Esophagus muscularis mucosa (tissue), 4 donors: ENCODE data around the gene FHL2.

ENCODE experiments used
- CTCF ChIP-seq, 3 experiments: fragments of 200-600 bp in 2 of 3; fragments of 450-650 bp in 1 of 3; sonication (generic) in 2 of 3; IDR thresholded peaks; one replicate each; pipeline ENCODE4 v1.5.1; 2017 to 2019; ENCODE audit warnings: antibody characterized with exemption in 3 of 3, mild to moderate bottlenecking in 2 of 3, moderate library complexity in 1 of 3
- EP300 ChIP-seq: sonication (generic); formaldehyde crosslinking; IDR thresholded peaks from one replicate; pipeline ENCODE4 v1.6.1; 2017; ENCODE audit warnings: antibody characterized with exemption
- POLR2A ChIP-seq: fragments of 450-650 bp; IDR thresholded peaks from one replicate; pipeline ENCODE4 v1.6.1; 2017; ENCODE audit warnings: antibody characterized with exemption, moderate library complexity, mild to moderate bottlenecking, low read depth
- POLR2AphosphoS5 ChIP-seq, 2 donors: sonication (generic); formaldehyde crosslinking; IDR thresholded peaks; one replicate each; pipeline ENCODE4 v1.6.1; 2017; ENCODE audit warnings: antibody characterized with exemption in 2 of 2

DNA sequence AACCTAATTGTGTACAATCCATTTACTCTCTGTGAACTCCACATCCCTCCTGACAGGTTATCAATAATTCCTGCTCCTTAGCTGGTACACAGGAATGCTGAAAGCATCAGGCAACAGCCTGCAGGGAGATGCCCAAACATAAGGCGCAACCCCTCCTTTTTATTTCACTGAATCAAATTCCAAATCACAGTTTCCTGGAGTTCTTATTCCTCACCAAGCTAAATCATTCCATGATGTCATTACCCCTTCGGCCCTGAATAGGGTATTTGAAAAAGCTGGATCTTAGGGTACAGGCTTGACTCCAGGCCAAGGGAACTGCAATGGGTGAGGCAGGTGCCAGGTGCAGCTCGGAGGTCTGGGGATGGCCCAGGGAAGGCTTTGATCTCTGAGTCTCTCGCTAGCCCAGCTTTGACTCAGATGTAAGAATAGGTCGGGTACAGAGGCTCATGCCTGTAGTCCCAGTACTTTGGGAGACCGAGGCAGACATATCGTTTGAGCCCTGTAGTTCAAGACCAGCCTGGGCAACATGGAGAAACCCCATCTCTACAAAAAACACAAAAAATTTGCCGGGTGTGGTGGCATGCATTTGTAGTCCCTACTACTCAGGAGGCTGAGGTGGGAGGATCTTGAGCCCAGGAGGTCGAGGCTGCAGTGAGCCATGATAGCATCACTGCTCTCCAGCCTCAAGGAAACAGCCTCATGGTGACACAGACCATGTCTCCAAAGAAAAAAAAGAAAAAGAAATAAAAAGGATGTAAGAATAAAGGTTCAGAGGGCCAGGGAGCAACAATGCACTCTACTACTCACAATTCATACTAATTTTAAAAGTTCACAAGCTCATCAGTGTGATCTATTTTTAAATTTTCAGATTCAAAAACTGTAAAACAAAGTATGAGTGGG is 6.8 kb downstream of the FHL2 start:
- no peak for TF ChIP-seq EP300
- no peak for TF ChIP-seq POLR2A
- no peak for TF ChIP-seq CTCF (IDR thresholded peaks at IDR 0.05)
- TF ChIP-seq POLR2AphosphoS5 (IDR thresholded peaks at IDR 0.05): no peak
